ENCODE measurements around the gene LMTK3.

- TF ChIP-seq CTCF (IDR thresholded peaks at IDR 0.05; ENCODE audit: borderline replicate concordance, extremely low read depth, low read length, poor library complexity, severe bottlenecking) (no peak), EZH2 (IDR thresholded peaks at IDR 0.05; ENCODE audit: borderline replicate concordance, low read depth, low read length, severe bottlenecking) (no peak)
These were observed 36.1 kb upstream of the LMTK3 start for GRCh38 chr19:48547722-48548121.

All from DND-41 (cell line).